ENCODE results near the gene PTPRA. TPM values are rescaled to one million over a fixed set of nuclear protein-coding genes. Genes with fewer than 3 reads are reported as not detected.

PTPRA gene
- total RNA-seq, 4 donors from 2014 or later: 55.0 to 78.0 (median 68.2) TPM

DNA sequence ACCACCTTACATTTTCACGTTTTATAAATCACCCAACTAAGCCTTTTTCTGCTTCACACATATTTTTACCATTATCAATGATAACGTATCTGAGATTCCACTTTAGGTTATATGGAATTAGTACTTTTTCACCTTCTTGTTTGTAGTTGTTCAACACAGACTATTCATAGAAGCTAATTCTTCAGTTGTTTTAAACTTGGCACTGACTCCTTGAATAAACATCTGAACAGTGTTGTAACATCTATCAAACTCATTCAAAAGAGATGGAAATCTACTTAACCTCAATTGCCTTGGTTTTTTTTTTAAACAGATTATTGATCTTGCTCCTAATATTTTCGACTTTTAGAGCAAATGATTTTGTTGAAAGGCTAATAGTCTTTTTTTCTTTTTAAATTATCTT is 34.2 kb downstream of the PTPRA start:
- ATAC-seq (ENCODE audit: low FRiP score) (no peak), DNase-seq (ENCODE audit: low spot score) (no peak)
- TF ChIP-seq, protein P1, sequence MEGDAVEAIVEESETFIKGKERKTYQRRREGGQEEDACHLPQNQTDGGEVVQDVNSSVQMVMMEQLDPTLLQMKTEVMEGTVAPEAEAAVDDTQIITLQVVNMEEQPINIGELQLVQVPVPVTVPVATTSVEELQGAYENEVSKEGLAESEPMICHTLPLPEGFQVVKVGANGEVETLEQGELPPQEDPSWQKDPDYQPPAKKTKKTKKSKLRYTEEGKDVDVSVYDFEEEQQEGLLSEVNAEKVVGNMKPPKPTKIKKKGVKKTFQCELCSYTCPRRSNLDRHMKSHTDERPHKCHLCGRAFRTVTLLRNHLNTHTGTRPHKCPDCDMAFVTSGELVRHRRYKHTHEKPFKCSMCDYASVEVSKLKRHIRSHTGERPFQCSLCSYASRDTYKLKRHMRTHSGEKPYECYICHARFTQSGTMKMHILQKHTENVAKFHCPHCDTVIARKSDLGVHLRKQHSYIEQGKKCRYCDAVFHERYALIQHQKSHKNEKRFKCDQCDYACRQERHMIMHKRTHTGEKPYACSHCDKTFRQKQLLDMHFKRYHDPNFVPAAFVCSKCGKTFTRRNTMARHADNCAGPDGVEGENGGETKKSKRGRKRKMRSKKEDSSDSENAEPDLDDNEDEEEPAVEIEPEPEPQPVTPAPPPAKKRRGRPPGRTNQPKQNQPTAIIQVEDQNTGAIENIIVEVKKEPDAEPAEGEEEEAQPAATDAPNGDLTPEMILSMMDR (IDR thresholded peaks at IDR 0.05): no peak

DNA sequence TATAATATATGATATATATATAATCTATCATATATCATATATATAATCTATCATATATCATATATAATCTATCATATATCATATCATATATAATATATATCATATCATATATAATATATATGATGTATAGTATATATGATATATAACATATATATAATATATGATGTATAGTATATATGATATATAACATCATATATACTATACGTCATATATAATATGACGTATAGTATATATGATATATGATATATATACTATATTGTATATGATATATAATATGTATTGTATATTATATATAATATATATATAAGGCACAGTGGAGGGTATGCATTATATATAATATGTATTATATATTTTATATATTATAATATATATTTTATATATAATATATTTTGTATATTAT is 36.7 kb downstream of the PTPRA start:
- TF ChIP-seq, protein P1 (IDR thresholded peaks at IDR 0.05): no peak
- ATAC-seq (ENCODE audit: low FRiP score) (no peak), DNase-seq (ENCODE audit: low spot score) (no peak)

DNA sequence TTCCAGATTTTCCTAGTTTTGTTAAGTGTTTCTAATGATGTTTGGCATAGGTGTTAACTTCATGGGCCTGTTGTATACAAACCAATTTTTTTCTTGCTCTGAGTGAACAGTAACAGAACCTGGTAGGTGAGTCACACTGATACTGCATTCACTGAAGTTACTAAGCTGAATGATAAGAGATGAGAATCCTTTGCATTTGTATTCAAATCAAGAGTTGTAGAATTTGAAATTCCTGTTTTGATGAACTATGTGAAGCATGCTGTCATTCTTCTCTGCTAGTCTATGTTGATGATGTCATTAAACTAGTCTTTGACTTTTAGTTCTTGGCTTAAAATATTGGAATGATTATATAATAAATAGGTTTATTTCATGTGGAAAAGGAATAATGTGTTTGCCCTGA is 37.9 kb downstream of the PTPRA start:
- TF ChIP-seq, protein P1 (IDR thresholded peaks at IDR 0.05): no peak
- DNase-seq (ENCODE audit: low spot score): no peak
- ATAC-seq (ENCODE audit: low FRiP score): no peak

DNA sequence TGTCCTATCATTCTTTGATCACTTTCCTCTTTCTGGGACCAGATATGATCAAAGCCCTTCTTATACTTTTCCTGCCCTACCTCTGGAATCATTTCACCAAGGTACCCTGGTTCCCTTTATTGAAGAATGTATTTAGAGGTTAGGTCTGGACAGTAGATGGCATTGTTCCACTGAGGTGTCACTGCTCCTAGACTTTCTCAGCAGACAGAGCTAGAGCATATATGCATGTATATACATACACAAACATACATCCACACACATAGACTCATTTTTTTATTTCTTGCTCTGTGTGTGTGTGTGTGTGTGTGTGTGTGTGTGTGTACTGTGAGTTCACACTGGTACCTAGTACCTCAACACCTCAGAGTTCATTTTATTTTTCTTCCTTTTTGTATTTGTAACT is 40.9 kb downstream of the PTPRA start:
- TF ChIP-seq, protein P1 (IDR thresholded peaks at IDR 0.05): no peak
- ATAC-seq (ENCODE audit: low FRiP score) (no peak), DNase-seq (ENCODE audit: low spot score) (no peak)

DNA sequence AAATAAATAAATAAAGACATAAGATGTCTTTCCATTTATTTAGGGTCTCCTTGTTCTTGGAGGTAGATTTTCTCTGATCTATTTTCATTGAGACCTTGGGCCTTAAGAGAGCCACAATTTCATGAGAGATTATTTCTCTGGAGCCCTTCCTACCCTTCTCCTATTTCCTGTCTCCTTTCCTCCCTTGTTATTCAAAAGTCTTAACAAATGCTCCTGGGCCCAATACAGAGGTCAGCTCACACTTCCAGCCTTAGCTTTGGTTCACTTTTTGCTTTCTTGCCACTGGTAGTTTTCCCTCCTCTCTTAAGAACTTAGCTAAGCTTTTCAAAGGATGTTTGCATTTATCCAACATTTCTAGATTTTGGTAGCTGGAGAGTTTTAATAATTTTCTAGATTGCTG is 44.0 kb downstream of the PTPRA start:
- DNase-seq (ENCODE audit: low spot score) (no peak), ATAC-seq (ENCODE audit: low FRiP score) (no peak)
- TF ChIP-seq, protein P1 (IDR thresholded peaks at IDR 0.05): no peak

DNA sequence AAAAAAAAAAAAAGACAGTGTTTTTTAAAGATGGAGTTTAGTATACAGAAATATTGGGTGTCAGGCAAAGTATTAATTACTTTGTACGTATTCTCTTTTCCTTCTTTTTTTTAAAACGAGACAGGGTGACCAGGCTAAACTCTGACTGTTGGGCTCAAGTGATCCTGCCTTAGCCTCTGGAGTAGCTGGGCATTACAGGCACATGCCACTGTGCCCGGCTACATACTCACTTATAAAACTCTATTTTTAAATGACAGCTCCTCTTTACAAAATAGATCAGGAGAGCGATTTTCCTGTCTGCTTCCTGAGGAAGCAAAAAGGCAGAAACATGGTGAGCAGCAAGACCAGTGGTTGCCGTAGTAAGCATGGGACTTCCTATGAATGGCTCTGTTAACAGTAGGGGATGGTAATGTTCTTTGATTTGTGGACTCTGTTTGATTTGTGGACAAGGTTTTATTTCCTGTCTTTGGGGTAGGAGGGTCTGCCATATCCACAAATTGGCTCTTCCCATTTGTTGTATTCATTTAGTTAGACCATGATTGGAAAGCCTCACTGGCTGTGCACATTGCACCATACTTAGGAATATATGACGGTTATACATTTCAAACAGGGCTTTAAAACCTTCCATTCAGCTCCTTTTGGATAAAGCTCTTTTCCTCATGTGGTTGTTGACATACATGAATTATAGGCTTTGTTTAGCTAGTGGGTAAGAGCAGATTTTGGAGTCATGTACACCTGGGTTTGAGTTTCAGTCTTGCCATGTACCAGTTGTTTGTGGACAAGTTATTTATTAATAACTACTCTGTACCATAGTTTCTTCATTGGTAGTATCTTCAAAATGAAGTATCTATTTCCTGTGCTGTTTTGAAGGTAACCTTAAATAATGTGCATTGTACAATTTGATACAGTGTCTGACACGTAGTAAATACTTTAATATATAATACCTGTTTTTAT is 45.1 kb downstream of the PTPRA start:
- TF ChIP-seq, protein P1 (IDR thresholded peaks at IDR 0.05): no peak
- no peak for ATAC-seq (ENCODE audit: low FRiP score)
- DNase-seq (ENCODE audit: low spot score): no peak
